ENCODE results near the gene TUT1. TPM values are rescaled to one million over a fixed set of nuclear protein-coding genes. Genes with fewer than 3 reads are reported as not detected.

TUT1 gene
- total RNA-seq, 1 donor from 2014 or later, result 15.2 TPM

- Histone ChIP-seq H3K36me3 (ENCODE audit: control insufficient read depth, insufficient read depth, low read length) (peaks cover 1% of the 10 kb centered on the region), H3K4me3 (ENCODE audit: low read depth, low read length) (no peak overlapping the region), H3K27me3 (ENCODE audit: control insufficient read depth, insufficient read depth, low read length) (no peaks in the 10 kb centered on the region)
- DNase-seq (ENCODE audit: low read depth), result no peak
- TF ChIP-seq CTCF (IDR thresholded peaks at IDR 0.05; ENCODE audit: insufficient read depth, low read length, poor library complexity, severe bottlenecking), result no peak
Measured at GRCh38 chr11:62577046-62577714, 14.1 kb downstream of the TUT1 start.

DNA sequence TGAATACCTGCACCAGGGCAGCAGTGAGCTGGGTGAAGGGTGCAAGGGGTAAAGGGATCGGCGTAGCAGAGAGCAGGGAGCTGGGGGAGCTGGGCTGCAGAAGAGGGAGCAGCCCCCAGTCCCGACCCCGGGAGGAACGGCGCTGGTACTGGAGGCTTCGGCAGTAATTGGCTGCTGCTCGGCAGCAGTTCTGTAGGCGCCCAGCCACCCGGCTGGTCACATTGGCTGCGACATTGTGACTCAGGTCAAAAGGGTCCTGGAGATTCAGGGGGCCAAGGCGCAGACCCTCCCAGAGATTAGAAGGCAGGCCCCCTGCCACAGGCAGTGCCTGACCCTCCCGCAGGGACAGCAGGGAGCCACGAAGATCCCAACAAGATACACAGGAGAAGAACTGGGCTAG lies 15.5 kb downstream of the TUT1 start:
- no peak for DNase-seq (ENCODE audit: low read depth)
- Histone ChIP-seq H3K4me3 (ENCODE audit: low read depth, low read length) (no peak overlapping the region), H3K36me3 (ENCODE audit: control insufficient read depth, insufficient read depth, low read length) (peaks cover 5% of the 10 kb centered on the region), H3K27me3 (ENCODE audit: control insufficient read depth, insufficient read depth, low read length) (no peaks in the 10 kb centered on the region)
- TF ChIP-seq CTCF (IDR thresholded peaks at IDR 0.05; ENCODE audit: insufficient read depth, low read length, poor library complexity, severe bottlenecking), result no peak

DNA sequence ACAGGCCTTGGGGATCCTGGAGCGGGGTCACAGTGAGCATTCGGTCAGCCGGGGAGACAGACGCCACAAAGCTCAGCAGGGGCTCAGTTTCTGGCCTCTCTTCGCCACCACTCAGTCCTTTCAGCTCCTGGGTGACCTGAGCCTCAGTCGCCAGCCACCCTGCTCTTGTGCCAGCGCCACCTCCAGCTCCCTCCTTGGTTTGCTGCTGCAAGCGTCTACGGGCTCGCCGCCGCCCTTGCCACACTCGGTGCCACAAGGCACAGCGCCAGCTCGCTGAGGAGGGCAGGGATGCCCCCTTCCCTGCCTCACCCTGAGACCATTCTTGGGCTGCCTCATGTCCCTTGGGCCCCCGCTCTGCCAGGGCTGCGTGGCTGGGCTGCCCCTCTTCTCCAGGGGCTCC lies 16.2 kb downstream of the TUT1 start:
- TF ChIP-seq CTCF (IDR thresholded peaks at IDR 0.05; ENCODE audit: insufficient read depth, low read length, poor library complexity, severe bottlenecking), result no peak
- no peak for DNase-seq (ENCODE audit: low read depth)
- Histone ChIP-seq H3K36me3 (ENCODE audit: control insufficient read depth, insufficient read depth, low read length) (peaks cover 6% of the 10 kb centered on the region), H3K4me3 (ENCODE audit: low read depth, low read length) (peak overlapping the region; percentile 49), H3K27me3 (ENCODE audit: control insufficient read depth, insufficient read depth, low read length) (no peaks in the 10 kb centered on the region)

DNA sequence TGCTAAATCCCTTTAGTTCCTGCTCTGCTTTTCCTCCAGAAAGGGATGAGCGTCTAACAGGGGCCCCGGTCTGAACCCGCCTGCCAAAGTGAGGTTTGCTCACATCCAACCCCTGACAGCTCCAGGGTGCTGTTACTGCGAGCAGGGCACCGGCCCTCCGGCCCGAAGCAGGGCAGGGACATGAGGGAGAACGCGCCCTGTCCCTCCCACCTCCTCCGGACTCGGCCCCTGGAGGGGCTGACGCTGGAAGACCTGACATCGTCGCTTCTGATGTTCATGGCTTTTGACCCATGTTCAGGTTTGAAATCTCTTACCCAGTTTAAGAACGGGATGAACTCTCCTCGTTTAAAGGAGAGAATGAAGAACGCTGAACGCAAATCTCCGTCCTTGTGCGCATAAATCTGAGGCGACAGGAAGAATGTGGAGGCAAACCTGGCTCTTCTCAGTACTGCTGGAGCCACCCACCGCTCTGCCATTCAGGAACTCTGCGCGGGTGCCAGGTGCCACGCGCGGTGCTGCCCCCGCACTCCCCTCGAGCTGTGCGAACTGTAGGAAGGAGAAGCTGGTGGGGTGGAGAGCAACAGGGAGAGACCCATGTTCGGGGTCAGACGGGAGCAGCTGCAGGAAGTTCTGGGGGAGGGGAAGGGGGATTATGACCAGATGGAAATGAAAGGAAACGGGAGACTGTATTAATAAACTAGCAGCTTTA lies 16.8 kb downstream of the TUT1 start:
- Histone ChIP-seq H3K27me3 (ENCODE audit: control insufficient read depth, insufficient read depth, low read length) (no peaks in the 10 kb centered on the region), H3K36me3 (ENCODE audit: control insufficient read depth, insufficient read depth, low read length) (peaks cover 6% of the 10 kb centered on the region), H3K4me3 (ENCODE audit: low read depth, low read length) (peak overlapping the region; percentile 49)
- TF ChIP-seq CTCF (IDR thresholded peaks at IDR 0.05; ENCODE audit: insufficient read depth, low read length, poor library complexity, severe bottlenecking), result no peak
- DNase-seq (ENCODE audit: low read depth), result no peak

GRCh38 chr11:62573592-62574362 lies 17.5 kb downstream of the TUT1 start, which contains the start of gene EEF1G:
EEF1G (minus strand) TSS chr11:62573891; CDS start chr11:62573842, 49 bp downstream.
- Histone ChIP-seq H3K36me3 (ENCODE audit: control insufficient read depth, insufficient read depth, low read length) (peaks cover 6% of the 10 kb centered on the region), H3K4me3 (ENCODE audit: low read depth, low read length) (peak within 1 kb of the TSS; percentile 86), H3K27me3 (ENCODE audit: control insufficient read depth, insufficient read depth, low read length) (no peaks in the 10 kb centered on the region)
- DNase-seq (ENCODE audit: low read depth), result peak; percentile 100
- no peak for TF ChIP-seq CTCF (IDR thresholded peaks at IDR 0.05; ENCODE audit: insufficient read depth, low read length, poor library complexity, severe bottlenecking)
